Measurements from ENCODE around the gene WDR55.
"Not testable (repeated sequence)": the region's sequence is repeated elsewhere in the genome, so short reads cannot be mapped to it uniquely, and the experiment has no call there.

Gene WDR55

DNA sequence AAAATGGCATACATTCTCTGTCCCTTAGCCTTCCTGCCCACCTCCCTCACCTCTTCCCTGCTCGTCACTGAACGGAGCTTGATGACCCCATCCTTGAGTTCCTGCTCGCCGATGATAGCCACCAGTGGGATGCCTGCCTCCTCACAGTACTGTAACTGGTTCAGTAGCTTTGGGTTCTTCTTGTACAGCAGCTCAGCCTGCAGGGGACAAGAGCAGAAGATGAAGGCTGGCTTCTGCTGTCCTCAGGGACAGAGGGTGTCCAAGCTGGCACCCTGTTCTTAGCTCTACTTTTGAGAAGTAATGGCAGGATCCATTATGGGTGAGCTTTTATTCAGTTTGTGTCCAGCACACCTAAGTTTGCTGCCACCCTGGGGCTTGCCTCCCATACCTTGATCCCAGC lies 9.9 kb downstream of the WDR55 start:
- no peak for ATAC-seq
- Mint-ChIP-seq H3K27ac (peak overlapping the region; percentile 60), H3K36me3 (peaks cover 97% of the 10 kb centered on the region), H3K4me3 (no peak overlapping the region), H3K9me3 (no peaks in the 10 kb centered on the region), H3K4me1 (no peaks in the 10 kb centered on the region)
- no peak for DNase-seq (ENCODE audit: low spot score in 2 of 2)

DNA sequence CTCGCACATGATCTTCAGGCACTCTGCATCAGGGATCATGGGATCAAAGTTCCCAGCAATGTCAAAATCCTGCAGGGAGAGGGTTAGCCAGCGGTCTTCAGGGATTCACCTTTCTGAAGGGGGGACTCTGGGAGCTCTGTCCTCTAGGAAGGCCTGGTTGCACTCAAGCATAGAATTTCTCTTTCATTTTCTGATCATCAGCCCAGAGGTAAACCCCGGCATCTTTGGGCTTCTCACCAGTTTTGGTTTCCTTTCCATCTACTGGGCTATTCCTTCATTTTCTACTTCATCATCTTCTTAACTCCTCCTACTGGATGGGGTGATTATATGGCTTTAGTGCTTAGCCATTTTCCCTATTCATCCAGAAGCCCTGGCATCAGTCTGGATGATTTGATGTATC lies 13.2 kb downstream of the WDR55 start:
- no peaks in the 10 kb centered on the region for H3K4me1 Mint-ChIP-seq
- no peak overlapping the region for H3K4me3 Mint-ChIP-seq
- DNase-seq (ENCODE audit: low spot score in 2 of 2) (no peak), ATAC-seq (no peak)
- H3K9me3 Mint-ChIP-seq: no peaks in the 10 kb centered on the region
- H3K27ac Mint-ChIP-seq: peak overlapping the region; percentile 23
- peaks cover 96% of the 10 kb centered on the region for H3K36me3 Mint-ChIP-seq

DNA sequence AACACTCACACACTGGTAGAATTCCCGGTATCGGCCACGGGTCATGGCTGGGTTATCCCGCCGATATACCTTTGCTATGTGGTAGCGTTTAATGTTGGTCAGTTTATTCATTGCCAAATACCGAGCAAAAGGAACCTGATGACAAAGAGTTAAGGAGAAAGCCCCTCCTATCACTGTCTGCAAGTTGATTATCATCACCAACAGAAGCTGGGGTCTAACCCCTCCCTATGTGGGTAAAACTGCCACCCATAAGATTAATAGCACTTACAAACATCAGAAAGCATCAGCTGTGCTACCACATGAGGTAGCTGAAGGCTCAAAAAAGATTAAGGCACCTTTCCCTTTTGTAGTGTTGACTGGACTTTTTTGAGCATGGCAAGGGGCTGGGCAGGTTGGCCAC lies 14.3 kb downstream of the WDR55 start:
- DNase-seq (ENCODE audit: low spot score in 2 of 2): no peak

DNA sequence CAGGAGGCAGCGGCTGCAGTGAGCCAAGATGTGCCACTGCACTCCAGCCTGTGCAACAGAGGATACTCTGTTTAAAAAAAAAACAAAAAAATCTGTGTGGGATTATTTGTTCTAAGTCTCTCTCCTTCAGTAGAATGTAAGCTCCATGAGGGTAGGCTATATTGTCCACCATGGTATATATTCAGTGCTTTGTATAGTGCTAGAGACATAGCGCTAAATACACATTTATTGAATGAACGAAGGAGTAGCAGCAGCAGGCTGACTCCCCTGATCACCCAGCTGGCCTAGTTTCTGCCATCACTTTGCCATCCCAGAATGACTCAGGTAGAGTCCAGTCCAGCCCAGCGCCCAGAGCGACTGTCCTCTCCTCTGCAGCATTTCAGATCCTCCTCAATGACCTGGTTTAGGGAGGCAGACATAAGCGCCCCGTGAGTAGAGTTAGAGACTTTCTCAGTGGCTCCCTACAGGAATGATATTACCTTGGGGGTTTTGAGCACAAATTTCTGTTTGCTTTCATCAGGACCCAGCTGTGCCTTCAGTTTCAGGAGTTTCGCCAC lies 25.8 kb downstream of the WDR55 start:
- Mint-ChIP-seq H3K9me3 (no peaks in the 10 kb centered on the region), H3K4me3 (peak overlapping the region; percentile 97), H3K27ac (peak overlapping the region; percentile 96), H3K36me3 (peaks cover 85% of the 10 kb centered on the region), H3K4me1 (peaks cover 29% of the 10 kb centered on the region)
- DNase-seq (ENCODE audit: low spot score in 2 of 2) (no peak), ATAC-seq (peak; percentile 4)

More for the DNA sequence above, 14.3 kb downstream of the WDR55 start:
- H3K27ac Mint-ChIP-seq: peak overlapping the region; percentile 64
- H3K9me3 Mint-ChIP-seq: no peaks in the 10 kb centered on the region
- H3K4me3 Mint-ChIP-seq: no peak overlapping the region
- peaks cover 93% of the 10 kb centered on the region for H3K36me3 Mint-ChIP-seq
- H3K4me1 Mint-ChIP-seq: no peaks in the 10 kb centered on the region
- no peak for ATAC-seq

DNA sequence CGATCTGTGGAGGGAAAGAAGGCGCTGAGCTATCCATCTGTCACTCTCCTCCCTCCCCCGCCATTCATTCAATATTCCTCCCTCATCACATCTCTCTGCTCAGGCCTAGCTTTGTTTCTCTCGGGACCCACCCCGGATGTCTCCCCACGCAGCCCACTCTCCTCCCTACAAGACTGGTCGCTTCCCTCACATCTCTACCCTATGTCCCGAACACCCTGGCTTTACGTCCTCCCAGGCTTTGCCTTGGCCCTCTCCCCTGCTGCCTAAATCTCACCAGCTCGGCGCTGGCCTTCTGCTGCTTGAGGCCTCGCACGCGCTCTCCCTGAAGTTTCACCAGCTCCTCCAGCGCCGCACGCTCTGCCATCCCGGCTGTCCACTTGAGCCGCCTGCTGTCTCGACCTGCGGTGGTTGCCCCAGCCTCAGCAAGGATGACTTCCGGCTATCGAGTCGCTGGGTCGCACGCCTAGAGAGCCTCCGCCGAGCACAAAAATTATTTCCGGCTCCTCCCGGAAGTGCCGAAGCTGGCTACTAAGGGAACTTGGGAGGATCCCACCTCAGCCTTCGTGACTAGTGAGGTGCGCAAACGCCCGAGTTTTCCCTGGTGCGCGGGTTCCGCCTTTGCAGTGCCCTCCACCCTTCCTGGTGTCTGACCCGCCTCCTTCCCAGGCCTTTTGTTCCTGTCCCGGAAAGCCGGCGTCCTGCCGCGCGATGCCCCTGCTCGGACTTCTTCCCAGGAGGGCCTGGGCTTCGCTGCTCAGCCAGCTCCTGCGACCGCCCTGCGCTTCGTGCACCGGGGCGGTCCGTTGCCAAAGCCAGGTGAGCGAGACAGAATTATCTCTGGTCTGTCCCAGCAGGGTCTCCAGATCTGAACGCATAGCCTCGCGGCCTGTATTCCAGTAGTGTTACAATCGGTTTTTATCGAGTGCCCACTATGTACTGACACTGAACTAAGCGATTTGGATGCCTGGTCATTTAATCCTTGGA lies 26.5 kb downstream of the WDR55 start, which contains the start of the genes HARS1 and HARS2:
TSS of gene HARS1 (minus strand) at position 430 of the 984 bp plus-strand sequence. CDS start at position 364, 66 bp downstream.
TSS of gene HARS2 (plus strand) at position 515 of the 984 bp plus-strand sequence. CDS start at position 709, 194 bp downstream.
- DNase-seq (ENCODE audit: low spot score in 2 of 2) (peak; percentile 63 to 91), ATAC-seq (peak; percentile 97)
- Mint-ChIP-seq H3K4me3 (peak within 1 kb of the TSS; percentile 97), H3K36me3 (peaks cover 85% of the 10 kb centered on the region), H3K4me1 (peaks cover 29% of the 10 kb centered on the region), H3K9me3 (no peaks in the 10 kb centered on the region), H3K27ac (peak within 1 kb of the TSS; percentile 96)

DNA sequence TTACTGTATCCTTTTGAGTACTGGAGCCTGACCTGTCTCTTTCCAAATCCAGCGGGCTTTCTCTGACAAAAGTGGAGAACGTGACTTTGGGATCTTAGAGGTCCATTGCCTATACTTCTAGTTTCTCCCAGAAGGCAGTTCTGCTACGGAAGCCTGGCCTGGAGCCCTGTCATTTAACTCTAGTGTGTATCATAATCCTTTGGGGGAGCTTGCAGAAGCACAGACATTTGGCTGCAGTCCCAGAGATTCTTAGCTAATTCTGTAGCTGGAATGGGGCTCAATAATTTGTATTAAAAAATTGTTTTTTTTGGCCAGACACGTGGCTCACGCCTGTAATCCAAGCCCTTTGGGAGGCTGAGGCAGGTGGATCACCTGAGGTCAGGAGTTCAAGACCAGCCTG lies 29.6 kb downstream of the WDR55 start:
- Mint-ChIP-seq H3K27ac (no peak overlapping the region), H3K36me3 (peaks cover 85% of the 10 kb centered on the region)

DNA sequence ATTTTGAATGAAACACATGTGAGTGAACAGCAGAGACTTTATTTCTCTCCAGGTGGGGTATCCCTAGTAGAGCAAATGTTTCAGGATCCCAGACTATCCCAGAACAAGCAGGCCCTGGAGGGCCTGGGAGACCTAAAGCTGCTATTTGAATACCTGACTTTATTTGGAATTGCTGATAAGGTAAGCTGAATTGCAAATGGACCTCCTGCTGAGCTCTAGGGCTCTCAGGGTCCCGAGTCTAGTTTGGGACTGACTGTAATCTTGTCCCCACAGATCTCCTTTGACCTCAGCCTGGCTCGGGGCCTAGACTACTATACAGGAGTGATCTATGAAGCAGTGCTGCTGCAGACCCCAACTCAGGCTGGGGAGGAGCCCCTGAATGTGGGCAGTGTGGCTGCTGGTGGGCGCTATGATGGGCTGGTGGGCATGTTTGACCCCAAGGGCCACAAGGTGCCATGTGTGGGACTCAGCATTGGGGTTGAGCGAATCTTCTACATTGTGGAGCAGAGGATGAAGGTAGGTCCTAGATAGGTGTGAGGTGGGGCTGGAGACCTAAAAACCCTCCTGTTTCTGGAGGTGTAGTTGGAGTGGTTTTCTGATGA lies 32.3 kb downstream of the WDR55 start:
- Mint-ChIP-seq H3K4me3 (no peak overlapping the region), H3K4me1 (peaks cover 28% of the 10 kb centered on the region), H3K27ac (peak overlapping the region; percentile 60), H3K9me3 (no peaks in the 10 kb centered on the region), H3K36me3 (peaks cover 95% of the 10 kb centered on the region)
- DNase-seq (ENCODE audit: low spot score in 2 of 2) (no peak), ATAC-seq (no peak)

More for the DNA sequence above, 29.6 kb downstream of the WDR55 start:
- Mint-ChIP-seq H3K9me3 (no peaks in the 10 kb centered on the region), H3K4me1 (peaks cover 29% of the 10 kb centered on the region), H3K4me3 (no peak overlapping the region)
- ATAC-seq (no peak), DNase-seq (ENCODE audit: low spot score in 2 of 2) (no peak)

DNA sequence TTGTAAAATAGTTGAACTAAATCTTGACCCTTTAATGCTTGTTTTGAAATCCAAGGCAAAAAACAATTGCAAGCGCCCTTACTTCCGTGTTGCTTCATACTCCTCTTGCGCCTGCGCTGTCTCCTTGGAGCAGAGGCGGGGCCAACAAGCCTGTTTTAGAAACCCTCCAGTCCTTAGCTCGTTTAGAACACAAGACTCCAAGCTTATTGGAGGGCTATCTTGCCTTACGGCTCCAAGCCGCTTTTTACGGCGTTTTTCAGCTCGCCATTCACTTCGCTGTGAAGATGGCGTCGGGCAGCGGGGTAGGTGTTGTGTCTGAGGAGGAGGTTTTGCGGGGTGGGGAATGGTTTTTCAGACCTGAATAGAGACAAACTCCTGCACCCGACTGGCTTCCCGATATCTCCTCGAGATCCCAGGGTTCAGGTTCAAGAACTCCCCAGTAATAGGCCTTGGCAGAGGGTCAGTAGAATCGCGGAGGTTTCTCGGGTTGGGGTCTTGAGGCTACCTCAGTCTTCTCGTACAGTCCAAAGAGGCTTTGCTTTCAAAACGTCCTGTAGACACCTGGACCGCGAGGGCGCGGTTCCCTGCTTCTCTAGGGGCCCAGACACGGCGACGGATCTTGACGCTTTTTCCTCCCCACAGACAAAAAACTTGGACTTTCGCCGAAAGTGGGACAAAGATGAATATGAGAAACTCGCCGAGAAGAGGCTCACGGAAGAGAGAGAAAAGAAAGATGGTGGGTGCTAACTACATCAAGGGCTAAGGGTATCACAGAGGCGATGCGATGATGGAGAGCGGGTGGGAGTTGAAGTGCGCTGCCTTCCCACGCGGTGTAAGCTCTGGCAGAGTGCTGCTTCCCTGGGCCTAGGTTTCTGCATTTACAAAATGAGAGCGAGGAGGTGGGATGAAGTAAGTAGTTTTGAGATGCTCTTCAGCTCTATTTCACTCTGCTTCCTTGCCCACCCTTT lies 35.8 kb downstream of the WDR55 start, which contains the start of gene ZMAT2:
TSS of gene ZMAT2 (plus strand) at position 271 of the 968 bp plus-strand sequence. CDS start at position 285, 14 bp downstream.
- peak within 1 kb of the TSS; percentile 99 for H3K27ac Mint-ChIP-seq
- H3K36me3 Mint-ChIP-seq: peaks cover 99% of the 10 kb centered on the region
- ATAC-seq: peak; percentile 98
- peak within 1 kb of the TSS; percentile 99 for H3K4me3 Mint-ChIP-seq
- H3K4me1 Mint-ChIP-seq: peaks cover 22% of the 10 kb centered on the region
- H3K9me3 Mint-ChIP-seq: no peaks in the 10 kb centered on the region
- peak; percentile 71 to 91 for DNase-seq (ENCODE audit: low spot score in 2 of 2)

DNA sequence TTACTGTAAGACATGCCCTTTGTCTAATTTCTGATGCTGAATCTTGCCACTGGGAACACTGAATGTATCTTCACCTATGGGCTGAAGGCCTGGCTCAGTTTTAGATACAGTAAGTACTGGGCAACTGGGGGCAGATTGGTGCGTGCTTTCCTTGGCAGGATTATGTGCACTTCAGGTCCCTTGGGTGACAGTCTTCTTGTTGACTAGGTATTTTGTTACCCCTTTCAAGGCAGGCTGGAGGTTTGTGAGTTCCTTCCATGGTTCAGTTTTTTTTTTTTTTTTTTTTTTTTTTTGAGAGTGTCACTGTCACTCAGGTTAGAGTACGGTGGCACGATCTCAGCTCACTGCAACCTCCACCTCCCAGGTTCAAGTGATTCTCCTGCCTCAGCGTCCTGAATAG lies 43.1 kb downstream of the WDR55 start:
- peaks cover 73% of the 10 kb centered on the region for H3K36me3 Mint-ChIP-seq

DNA sequence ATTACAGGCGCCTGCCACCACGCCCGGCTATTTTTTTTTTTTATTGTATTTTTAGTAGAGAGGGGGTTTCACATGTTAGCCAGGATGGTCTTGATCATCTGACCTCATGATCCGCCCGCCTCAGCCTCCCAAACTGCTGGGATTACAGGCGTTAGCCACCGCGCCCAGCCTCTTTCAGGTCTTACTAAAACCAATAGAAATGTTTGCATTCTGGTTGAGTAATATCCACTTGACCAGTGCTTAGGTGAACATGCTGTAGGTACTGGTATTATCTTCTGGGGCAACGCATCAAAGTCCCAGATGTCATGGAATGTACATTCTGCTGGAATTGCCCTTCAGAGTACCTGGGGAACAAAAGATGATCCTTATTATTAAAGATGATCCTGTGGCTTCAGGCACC lies 44.1 kb downstream of the WDR55 start:
- not testable (repeated sequence) for H3K4me3 Mint-ChIP-seq; ATAC-seq; H3K9me3 Mint-ChIP-seq; DNase-seq (ENCODE audit: low spot score in 2 of 2)
- peak overlapping the region; percentile 99 for H3K27ac Mint-ChIP-seq
- H3K36me3 Mint-ChIP-seq: peaks cover 63% of the 10 kb centered on the region
- peaks cover 24% of the 10 kb centered on the region for H3K4me1 Mint-ChIP-seq

More for the DNA sequence above, 43.1 kb downstream of the WDR55 start:
- no peak overlapping the region for H3K4me3 Mint-ChIP-seq
- H3K4me1 Mint-ChIP-seq: peaks cover 19% of the 10 kb centered on the region
- H3K27ac Mint-ChIP-seq: no peak overlapping the region
- ATAC-seq (no peak), DNase-seq (ENCODE audit: low spot score in 2 of 2) (no peak)
- H3K9me3 Mint-ChIP-seq: no peaks in the 10 kb centered on the region

DNA sequence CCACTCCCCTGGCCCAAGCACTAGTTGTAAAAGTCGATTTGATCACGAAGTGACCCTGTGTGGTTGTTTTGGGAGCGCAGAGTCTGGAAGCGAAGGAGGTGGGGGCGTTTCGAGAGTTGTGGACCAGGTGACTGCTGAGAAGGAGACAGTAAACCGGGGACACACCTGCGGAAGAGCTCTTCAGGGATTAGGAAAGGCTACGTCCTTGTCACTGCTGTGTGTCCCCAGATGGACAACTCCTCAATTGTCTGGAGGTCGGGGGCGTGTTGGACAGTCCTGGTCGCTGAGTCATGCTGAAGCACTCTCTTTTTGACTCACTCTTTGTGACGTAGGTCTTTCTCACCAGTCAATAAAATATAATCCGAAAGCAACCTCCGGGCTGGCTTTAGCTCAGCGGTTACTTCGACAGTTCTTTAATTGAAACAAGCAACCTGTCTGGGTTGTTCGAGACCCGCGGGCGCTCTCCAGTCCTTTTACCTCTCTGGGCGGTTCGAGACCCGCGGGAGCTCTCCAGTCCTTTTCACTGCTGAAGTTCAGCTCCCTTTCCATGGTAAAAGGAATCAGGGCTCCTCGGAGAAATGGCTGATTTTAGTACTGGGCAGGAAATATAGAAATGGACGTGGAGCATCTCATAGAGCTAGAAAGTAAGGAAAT lies 46.3 kb downstream of the WDR55 start:
- peak; percentile 94 for ATAC-seq
- Mint-ChIP-seq H3K4me3 (peak overlapping the region; percentile 82), H3K4me1 (peaks cover 24% of the 10 kb centered on the region), H3K9me3 (no peaks in the 10 kb centered on the region), H3K27ac (peak overlapping the region; percentile 99), H3K36me3 (peaks cover 41% of the 10 kb centered on the region)
- peak; percentile 86 to 98 for DNase-seq (ENCODE audit: low spot score in 2 of 2)

DNA sequence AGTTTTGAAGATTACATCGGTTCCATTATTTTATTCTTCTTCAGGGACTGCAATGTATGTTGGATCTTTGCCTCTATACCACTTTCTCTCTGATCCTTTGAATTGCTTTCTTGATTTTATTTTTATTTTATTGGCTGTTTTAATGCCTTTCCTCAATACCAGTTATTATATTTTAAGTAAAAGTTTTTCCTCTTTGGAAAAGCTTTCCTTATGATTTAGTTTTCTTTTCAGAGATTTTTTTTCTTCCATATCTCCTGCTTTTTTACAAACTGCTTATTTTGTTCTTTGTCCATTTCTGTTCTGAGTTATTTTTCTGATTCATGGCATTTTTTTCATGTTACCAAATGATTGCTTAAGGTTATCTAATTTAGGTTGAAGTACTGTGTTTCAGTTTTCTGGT lies 47.1 kb downstream of the WDR55 start:
- H3K27ac Mint-ChIP-seq: peak overlapping the region; percentile 99
- DNase-seq (ENCODE audit: low spot score in 2 of 2): no peak
- peaks cover 24% of the 10 kb centered on the region for H3K4me1 Mint-ChIP-seq
- no peaks in the 10 kb centered on the region for H3K9me3 Mint-ChIP-seq
- H3K4me3 Mint-ChIP-seq: peak overlapping the region; percentile 82
- peaks cover 33% of the 10 kb centered on the region for H3K36me3 Mint-ChIP-seq
- no peak for ATAC-seq

DNA sequence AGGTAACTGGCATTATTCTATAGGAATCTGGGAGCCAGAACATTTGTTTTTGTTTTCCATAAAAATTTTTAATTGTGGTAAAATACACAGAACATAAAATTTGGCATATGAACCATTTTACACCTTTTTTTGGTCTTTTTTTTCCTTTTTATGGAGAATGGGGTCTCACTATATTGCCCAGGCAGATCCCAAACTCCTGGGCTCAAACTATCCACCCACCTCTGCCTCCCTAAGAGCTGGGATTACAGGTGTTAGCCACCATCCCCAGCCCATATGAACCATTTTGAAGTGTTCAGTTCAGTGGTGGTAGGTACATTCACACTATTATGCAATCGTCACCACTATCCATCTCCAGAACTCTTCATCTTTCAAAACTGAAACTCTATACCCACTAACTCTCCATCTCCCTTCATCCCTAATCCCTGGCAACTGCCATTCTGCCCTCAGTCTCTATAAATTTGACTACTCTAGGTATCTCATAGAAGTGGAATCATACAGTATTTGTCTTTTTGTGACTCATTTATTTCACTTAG lies 48.9 kb downstream of the WDR55 start:
- ATAC-seq (no peak), DNase-seq (ENCODE audit: low spot score in 2 of 2) (no peak)
- H3K4me1 Mint-ChIP-seq: peaks cover 24% of the 10 kb centered on the region
- no peak overlapping the region for H3K4me3 Mint-ChIP-seq
- peaks cover 27% of the 10 kb centered on the region for H3K36me3 Mint-ChIP-seq
- H3K9me3 Mint-ChIP-seq: no peaks in the 10 kb centered on the region
- H3K27ac Mint-ChIP-seq: no peak overlapping the region

All from stimulated activated effector memory CD8-positive, alpha-beta T cell treated with anti-CD3 and anti-CD28 coated beads, Interleukin-12 subunit alpha, Interleukin-12 subunit beta, amount 100 ng/mL, for 72 hours (primary cell).